Small intestine (tissue), 7 donors: ENCODE results near the gene CRYGS. TPM values are rescaled to one million over a fixed set of nuclear protein-coding genes. Genes with fewer than 3 reads are reported as not detected.

ENCODE experiments used
- DNase-seq, 2 donors: peaks; one replicate each; pipeline versions ENCODE4 v3.0.0 to v3.0.0-alpha.2; 2013
- FAIRE-seq: peaks from 2 replicates; lab custom pipeline; 2012; peaks lifted over from hg19 to GRCh38; lab: Jason Lieb, UNC
- H3K27ac ChIP-seq, 3 donors: one replicate each; pipeline ENCODE4 v1.5.1; 2013; ENCODE audit warnings: low read length in 2 of 3, mild to moderate bottlenecking in 2 of 3, control low read depth in 1 of 3, inconsistent platforms in 1 of 3, low read depth in 1 of 3, moderate library complexity in 1 of 3
- H3K27me3 ChIP-seq, 3 donors: one replicate each; pipeline ENCODE4 v1.6.1; 2013; ENCODE audit warnings: low read length in 3 of 3, inconsistent platforms in 1 of 3; ENCODE audit not compliant: control insufficient read depth in 3 of 3, insufficient read depth in 3 of 3
- H3K36me3 ChIP-seq, 3 donors: one replicate each; pipeline ENCODE4 v1.6.1; 2013; ENCODE audit warnings: low read length in 3 of 3, inconsistent platforms in 1 of 3, low read depth in 1 of 3, mild to moderate bottlenecking in 1 of 3, moderate library complexity in 1 of 3; ENCODE audit not compliant: control insufficient read depth in 3 of 3, insufficient read depth in 2 of 3
- H3K4me1 ChIP-seq, 3 donors: one replicate each; pipeline ENCODE4 v1.6.1; 2013; ENCODE audit warnings: low read length in 2 of 3, inconsistent platforms in 1 of 3, low read depth in 1 of 3, mild to moderate bottlenecking in 1 of 3, moderate library complexity in 1 of 3; ENCODE audit not compliant: control insufficient read depth in 3 of 3, insufficient read depth in 2 of 3
- H3K4me3 ChIP-seq, 3 donors: one replicate each; pipeline ENCODE4 v1.5.1; 2013; ENCODE audit warnings: low read length in 3 of 3, control low read depth in 1 of 3, inconsistent platforms in 1 of 3, low read depth in 1 of 3, mild to moderate bottlenecking in 1 of 3, moderate library complexity in 1 of 3
- H3K9me3 ChIP-seq, 2 donors: one replicate each; pipeline ENCODE4 v1.6.1; 2013; ENCODE audit warnings: low read depth in 1 of 2, low read length in 1 of 2; ENCODE audit not compliant: control insufficient read depth in 2 of 2, insufficient read depth in 1 of 2
- WGBS, 3 donors: extraction: QIAGEN DNeasy Blood & Tissue Kit; methylation state at CpG; one replicate each; pipeline ENCODE4 v1.1.7; 2013; 5-methylcytosine and 5-hydroxymethylcytosine counted together
- polyA plus RNA-seq, 4 donors: library from polyadenylated mRNA; stranded (reverse) in 3 of 4; unstranded in 1 of 4; fragments of 200-250 nt in 3 of 4; fragments of 120-200 nt in 1 of 4; gene quantifications; one replicate each; pipeline versions ENCODE4 v1.2.1 to v1.2.3, GENCODE V29; 2013
- donor health status: healthy with polysubstance abuse.
- donor health status: control.
- donor health status: control.
- donor health status: Bipolar disorder and iron deficiency.
- donor health status: healthy.

Gene CRYGS
- polyA plus RNA-seq, 4 donors: 2.0 to 7.4 (median 4.8) TPM

- H3K4me1 ChIP-seq: no peaks in the 10 kb centered on the region
- no peak for DNase-seq
- peaks cover 0 to 10% (median 0%) of the 10 kb centered on the region in 3 donors for H3K27me3 ChIP-seq
- H3K4me3 ChIP-seq: no peak overlapping the region
- WGBS, 3 donors: 61 to 67% (median 64%) methylated on average over 6 of the region's 6 CpGs
- no peak for FAIRE-seq
- H3K36me3 ChIP-seq: no peaks in the 10 kb centered on the region
- no peak overlapping the region for H3K27ac ChIP-seq
- peaks cover 0 to 5% of the 10 kb centered on the region in 2 donors for H3K9me3 ChIP-seq
Observed at GRCh38 chr3:186519021-186519658, 25.0 kb downstream of the CRYGS start.

- Histone ChIP-seq H3K9me3 (peaks cover 0 to 5% of the 10 kb centered on the region in 2 donors), H3K4me1 (no peaks in the 10 kb centered on the region), H3K36me3 (no peaks in the 10 kb centered on the region), H3K27me3 (peaks cover 0 to 14% (median 0%) of the 10 kb centered on the region in 3 donors), H3K27ac (no peak overlapping the region), H3K4me3 (no peak overlapping the region)
- FAIRE-seq (no peak), DNase-seq (no peak)
- WGBS, 3 donors: 91 to 95% (median 91%) methylated on average over 4 of the region's 4 CpGs
Observed at GRCh38 chr3:186517218-186517617, 27.0 kb downstream of the CRYGS start.

GRCh38 chr3:186516646-186517045 is 27.5 kb downstream of the CRYGS start:
- H3K27ac ChIP-seq: no peak overlapping the region
- H3K9me3 ChIP-seq: peaks cover 0 to 5% of the 10 kb centered on the region in 2 donors
- no peak overlapping the region for H3K4me3 ChIP-seq
- H3K36me3 ChIP-seq: no peaks in the 10 kb centered on the region
- FAIRE-seq (no peak), DNase-seq (no peak)
- peaks cover 0 to 14% (median 0%) of the 10 kb centered on the region in 3 donors for H3K27me3 ChIP-seq
- 94 to 99% (median 96%) methylated on average over 2 of the region's 2 CpGs for WGBS, 3 donors
- H3K4me1 ChIP-seq: no peaks in the 10 kb centered on the region

GRCh38 chr3:186515125-186515524 is 29.1 kb downstream of the CRYGS start:
- Histone ChIP-seq H3K4me3 (no peak overlapping the region), H3K27ac (no peak overlapping the region), H3K9me3 (peaks cover 0 to 5% of the 10 kb centered on the region in 2 donors), H3K4me1 (no peaks in the 10 kb centered on the region), H3K27me3 (peaks cover 0 to 14% (median 0%) of the 10 kb centered on the region in 3 donors), H3K36me3 (no peaks in the 10 kb centered on the region)
- no peak for DNase-seq
- WGBS, 3 donors: 39 to 43% (median 41%) methylated on average over 4 of the region's 4 CpGs
- no peak for FAIRE-seq

- FAIRE-seq: no peak
- Histone ChIP-seq H3K4me1 (no peaks in the 10 kb centered on the region), H3K9me3 (peaks cover 0 to 5% of the 10 kb centered on the region in 2 donors), H3K27ac (no peak overlapping the region), H3K36me3 (no peaks in the 10 kb centered on the region), H3K4me3 (no peak overlapping the region), H3K27me3 (peaks cover 0 to 14% (median 0%) of the 10 kb centered on the region in 3 donors)
- 47 to 81% (median 51%) methylated on average over 3 of the region's 3 CpGs for WGBS, 3 donors
- peak in 1 of 2 donors; percentile 18 for DNase-seq
Observed at GRCh38 chr3:186514296-186515002, 29.7 kb downstream of the CRYGS start.

- no peak for FAIRE-seq
- Histone ChIP-seq H3K4me3 (no peak overlapping the region), H3K27ac (no peak overlapping the region), H3K27me3 (peaks cover 0 to 14% (median 0%) of the 10 kb centered on the region in 3 donors), H3K9me3 (peaks cover 0 to 5% of the 10 kb centered on the region in 2 donors), H3K4me1 (no peaks in the 10 kb centered on the region), H3K36me3 (no peaks in the 10 kb centered on the region)
- 30 to 64% (median 40%) methylated on average over 5 of the region's 5 CpGs for WGBS, 3 donors
- no peak for DNase-seq
Observed at GRCh38 chr3:186513386-186513785, 30.8 kb downstream of the CRYGS start.

- no peaks in the 10 kb centered on the region for H3K36me3 ChIP-seq
- FAIRE-seq (no peak), DNase-seq (no peak)
- H3K9me3 ChIP-seq: peaks cover 0 to 5% of the 10 kb centered on the region in 2 donors
- H3K4me1 ChIP-seq: no peaks in the 10 kb centered on the region
- no peak overlapping the region for H3K4me3 ChIP-seq
- 58 to 65% (median 61%) methylated on average over 9 of the region's 9 CpGs for WGBS, 3 donors
- H3K27me3 ChIP-seq: peaks cover 0 to 14% (median 0%) of the 10 kb centered on the region in 3 donors
- H3K27ac ChIP-seq: no peak overlapping the region
Observed at GRCh38 chr3:186512570-186513302, 31.4 kb downstream of the CRYGS start.

- H3K27ac ChIP-seq: no peak overlapping the region
Observed at GRCh38 chr3:186511702-186512101, 32.5 kb downstream of the CRYGS start.

More at GRCh38 chr3:186511702-186512101, 32.5 kb downstream of the CRYGS start:
- Histone ChIP-seq H3K27me3 (peaks cover 0 to 14% (median 0%) of the 10 kb centered on the region in 3 donors), H3K36me3 (no peaks in the 10 kb centered on the region), H3K4me1 (no peaks in the 10 kb centered on the region), H3K4me3 (no peak overlapping the region), H3K9me3 (peaks cover 0 to 2% of the 10 kb centered on the region in 2 donors)
- WGBS, 3 donors: 68 to 79% (median 72%) methylated on average over 5 of the region's 5 CpGs
- FAIRE-seq (no peak), DNase-seq (no peak)
